ENCODE measurements around the gene POMC.
A peak's percentile ranks its signal among the peaks of the same experiment; 100 is the strongest.
"Not testable (repeated sequence)": the region's sequence is repeated elsewhere in the genome, so short reads cannot be mapped to it uniquely, and the experiment has no call there.

Gene POMC

GRCh38 chr2:25176541-25177181 is 8.3 kb upstream of the POMC start:
- DNase-seq, result no peak

DNA sequence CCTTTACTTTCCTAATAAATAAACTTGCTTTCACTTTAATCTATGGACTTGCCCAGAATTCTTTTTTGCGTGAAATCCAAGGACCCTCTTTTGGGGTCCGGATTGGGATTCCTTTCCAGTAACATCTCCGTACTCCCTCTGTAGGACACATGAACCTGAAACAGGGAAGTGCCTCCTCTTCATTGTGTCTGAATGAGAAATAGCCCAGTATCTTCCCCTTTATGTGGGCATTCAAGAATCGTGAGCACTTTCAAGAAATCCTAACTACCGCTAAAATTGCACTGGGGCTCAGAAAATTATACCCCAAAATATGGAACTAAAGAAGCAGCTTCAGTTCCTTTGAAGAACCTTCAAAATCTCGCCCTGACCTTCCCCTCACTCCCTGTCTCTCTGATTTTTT is 7.8 kb upstream of the POMC start:
- DNase-seq, result no peak

DNA sequence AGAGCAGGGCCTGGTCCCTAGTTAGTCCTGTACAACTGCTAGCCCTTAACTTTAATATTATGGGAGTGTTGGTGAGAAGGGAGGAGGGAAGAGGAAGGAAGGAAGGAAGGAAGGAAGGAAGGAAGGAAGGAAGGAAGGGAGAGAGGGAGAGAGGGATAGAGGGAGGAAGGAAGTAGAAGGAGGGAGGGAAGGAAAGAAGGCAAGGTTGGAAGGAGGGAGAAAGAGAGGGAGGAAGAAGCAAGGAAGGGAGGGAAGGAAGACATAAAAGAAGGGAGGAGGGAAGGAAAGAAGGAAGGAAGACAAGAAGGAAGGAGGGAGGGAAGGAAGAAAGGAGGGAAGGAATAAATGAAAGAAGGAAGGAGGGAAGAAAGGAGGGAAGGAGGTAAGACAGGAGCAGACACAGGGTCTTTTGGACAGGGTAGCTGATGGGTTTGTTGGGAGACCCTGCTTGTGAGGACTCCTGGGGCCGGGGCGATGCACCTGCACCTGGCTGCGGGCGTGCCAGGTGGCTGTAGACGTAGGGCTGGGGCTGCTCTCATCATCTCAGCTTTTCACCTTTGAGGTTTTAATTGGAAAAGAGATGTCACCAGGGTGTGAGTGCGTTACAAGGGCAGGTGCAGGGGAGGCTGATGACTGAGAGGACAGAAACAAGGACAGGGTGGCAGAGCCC is 5.9 kb upstream of the POMC start:
- no peak for DNase-seq

- no peak for DNase-seq
Observed at GRCh38 chr2:25173719-25174118, 5.3 kb upstream of the POMC start.

GRCh38 chr2:25170888-25171287 is 2.5 kb upstream of the POMC start:
- DNase-seq, result no peak

GRCh38 chr2:25169073-25169470 is 692 bp upstream of the POMC start:
- no peak for DNase-seq

DNA sequence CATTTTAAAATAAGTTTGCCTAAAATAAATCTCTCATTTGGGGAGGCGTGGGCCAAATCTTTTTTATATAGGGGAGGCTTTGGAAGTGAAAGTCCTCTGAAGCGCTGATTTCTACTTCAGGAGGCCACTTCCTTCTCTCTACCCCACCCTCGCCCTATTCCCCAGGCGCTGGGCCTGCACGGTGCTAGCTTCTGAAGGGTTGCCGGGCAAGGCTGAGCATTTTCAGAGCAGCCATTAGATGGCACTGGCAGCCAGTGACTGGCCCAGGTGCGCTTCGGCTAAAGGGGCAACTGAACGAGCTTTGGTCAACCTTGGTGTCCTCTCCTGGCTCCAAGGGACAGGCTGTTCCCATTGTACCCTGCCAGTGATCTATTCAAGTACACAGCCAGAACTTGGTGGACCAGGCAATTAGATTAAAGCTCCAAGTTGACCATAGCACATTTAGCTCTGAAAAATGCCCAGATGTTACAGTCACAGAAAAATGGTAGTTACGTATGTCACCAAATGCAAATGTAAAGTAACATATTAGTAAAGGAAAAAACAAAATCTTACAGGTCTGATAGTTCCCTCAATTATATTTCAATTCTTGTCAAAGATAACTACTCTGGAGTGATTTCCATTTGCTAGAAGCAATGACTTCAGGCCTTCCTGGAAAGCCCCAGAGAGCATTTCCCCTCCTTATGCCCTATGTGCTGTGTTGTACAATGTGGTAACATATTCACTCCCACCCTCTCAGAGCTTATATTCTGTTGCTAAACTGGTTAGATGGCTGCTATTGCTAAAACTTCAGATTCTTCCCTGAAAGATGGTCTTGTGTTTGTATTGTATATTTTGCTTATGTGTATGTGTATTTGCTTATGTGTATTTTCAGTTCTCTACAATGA is 2.1 kb downstream of the POMC start:
- no peak for DNase-seq

- no peak for DNase-seq
Observed at GRCh38 chr2:25164561-25164960, 3.8 kb downstream of the POMC start.

DNA sequence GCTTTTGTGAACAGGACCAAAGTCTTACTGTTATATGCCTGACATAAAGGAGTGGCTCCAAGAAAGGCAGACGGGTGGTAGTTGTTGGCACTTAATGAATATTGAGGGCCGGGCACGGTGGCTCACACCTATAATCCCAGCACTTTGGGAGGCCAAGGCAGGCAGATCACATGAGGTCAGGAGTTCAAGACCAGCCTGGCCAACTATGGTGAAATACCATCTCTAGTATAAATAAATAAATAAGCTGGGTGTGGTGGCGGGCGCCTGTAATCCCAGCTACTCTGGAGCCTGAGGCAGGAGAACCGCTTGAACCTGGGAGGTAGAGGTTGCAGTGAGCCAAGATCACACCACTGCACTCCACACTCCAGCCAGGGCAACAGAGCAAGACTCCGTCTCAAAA is 6.3 kb downstream of the POMC start:
- DNase-seq, result not testable (repeated sequence)

DNA sequence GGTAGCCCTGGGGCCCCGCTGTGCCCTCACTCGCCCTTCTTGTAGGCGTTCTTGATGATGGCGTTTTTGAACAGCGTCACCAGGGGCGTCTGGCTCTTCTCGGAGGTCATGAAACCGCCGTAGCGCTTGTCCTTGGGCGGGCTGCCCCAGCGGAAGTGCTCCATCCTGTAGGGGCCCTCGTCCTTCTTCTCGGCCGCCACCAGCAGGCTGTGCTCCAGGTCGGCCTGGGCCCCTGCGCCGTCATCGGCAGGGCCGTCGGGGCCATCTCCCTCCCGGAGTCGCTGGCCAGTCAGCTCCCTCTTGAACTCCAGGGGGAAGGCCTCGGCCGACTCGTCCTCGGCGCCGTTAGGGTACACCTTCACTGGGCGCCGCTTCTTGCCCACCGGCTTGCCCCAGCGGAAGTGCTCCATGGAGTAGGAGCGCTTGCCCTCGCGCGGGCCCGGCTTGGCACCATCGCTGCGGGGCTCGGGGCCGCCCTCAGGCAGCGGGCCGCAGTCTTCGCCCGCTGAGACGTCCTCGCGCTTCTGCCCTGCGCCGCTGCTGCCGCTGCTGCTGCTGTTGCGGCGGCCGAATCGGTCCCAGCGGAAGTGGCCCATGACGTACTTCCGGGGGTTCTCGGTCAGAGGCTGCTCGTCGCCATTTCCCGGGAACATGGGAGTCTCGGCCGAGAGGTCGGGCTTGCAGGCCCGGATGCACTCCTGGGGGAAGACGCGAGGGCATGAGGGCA is 7.2 kb downstream of the POMC start:
- peak; percentile 68 for DNase-seq

DNA sequence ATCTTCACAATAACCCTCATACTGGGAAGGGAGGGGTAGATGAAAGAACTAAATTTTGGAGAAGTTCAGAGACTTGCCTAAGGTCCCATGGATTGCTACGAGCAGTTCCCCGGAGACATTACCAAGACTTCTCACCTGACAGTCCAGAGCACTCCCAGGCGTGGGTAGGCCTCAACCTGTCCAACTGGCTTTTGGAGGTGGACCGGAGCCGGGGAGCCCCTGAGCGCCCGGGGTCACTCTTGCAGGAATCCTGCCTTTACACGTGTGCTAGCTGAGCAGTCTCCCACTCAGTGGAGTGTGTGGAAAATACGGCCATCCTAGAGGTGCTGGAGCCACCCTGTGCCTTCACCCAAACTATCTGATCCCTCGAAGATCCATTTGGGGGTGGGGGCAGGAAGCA is 8.0 kb downstream of the POMC start:
- DNase-seq, result no peak

DNA sequence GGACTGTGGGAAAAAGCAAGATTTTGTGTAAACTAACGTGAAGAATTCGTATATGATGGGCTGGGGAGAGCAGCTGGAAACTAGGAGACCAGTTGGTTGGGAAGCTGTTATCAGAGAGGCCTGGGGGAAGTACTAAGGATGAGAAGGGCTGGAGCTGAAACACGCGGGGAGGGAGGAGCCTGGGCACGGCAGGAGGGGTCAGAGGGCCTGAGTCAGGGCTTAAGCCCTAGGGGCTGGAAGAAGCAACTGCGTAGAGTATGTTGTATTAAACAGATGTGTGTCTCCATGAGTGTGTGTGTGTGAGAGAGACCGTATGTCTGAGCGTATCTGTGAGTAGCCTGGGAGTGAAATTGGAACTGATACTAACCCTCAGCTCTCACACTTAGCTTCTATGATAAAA is 8.4 kb downstream of the POMC start:
- DNase-seq, result peak; percentile 12

GRCh38 chr2:25158096-25158852 is 10.1 kb downstream of the POMC start:
- no peak for DNase-seq

DNA sequence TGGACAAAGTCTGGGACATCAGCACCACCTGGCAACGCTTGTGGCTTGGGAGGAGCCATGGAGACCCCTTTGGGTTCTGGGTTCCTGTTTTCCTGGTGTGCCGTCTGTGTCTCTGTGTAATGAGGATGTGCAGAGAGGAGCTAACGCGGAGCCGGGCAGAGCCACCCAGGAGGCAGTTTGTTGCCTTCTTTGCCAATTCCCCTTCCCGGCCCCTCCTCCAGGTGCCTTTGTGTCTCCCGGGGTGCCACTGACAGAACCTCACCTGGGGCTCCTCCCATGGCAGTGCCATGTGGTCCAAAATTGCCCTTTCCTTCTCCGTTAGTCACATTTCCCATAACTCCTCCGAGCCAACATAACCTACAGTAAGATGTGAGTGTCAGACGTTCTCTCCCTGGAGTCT is 13.0 kb downstream of the POMC start:
- DNase-seq, result no peak

DNA sequence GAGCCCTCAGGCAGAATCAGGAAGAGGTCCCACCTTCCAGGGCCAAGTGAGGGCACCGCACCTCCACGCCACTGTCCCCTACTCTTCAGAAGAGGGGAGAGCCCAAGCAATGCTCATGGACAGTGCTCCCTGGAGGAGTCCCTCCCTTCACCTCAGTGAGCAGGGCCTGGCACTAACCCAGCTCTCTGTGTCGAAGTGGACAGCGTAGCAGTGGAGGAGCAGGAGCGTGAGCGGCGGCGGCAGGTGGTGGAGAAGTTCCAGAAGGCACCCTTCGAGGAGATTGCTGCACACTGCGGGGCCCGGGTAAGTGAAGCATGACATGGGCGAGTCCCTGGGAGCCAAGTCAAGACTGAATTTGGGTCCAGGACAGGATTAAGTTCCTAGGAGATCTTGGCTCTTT is 16.7 kb downstream of the POMC start:
- no peak for DNase-seq

DNA sequence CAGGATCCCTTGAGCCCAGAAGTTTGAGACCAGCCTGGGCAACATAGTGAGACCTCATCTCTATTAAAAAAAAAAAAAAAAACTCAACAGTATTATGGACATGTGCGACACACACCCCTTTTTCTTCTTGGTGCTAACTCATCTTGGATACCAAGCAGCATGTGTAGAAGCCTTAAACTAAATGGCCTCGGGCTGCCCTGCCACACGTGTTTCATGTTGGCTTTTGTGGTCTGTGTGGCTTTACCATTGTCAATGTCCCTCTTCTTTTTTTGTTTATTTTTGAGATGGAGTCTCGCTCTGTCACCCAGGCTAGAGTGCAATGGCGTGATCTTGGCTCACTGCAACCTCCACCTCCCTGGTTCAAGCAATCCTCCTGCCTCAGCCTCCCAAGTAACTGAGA is 17.4 kb downstream of the POMC start:
- DNase-seq, result not testable (repeated sequence)

- no peak for DNase-seq
Observed at GRCh38 chr2:25149646-25150045, 18.7 kb downstream of the POMC start.

- DNase-seq, result no peak
Observed at GRCh38 chr2:25146896-25147295, 21.5 kb downstream of the POMC start.

GRCh38 chr2:25145803-25146202 is 22.6 kb downstream of the POMC start:
- no peak for DNase-seq

- no peak for DNase-seq
Observed at GRCh38 chr2:25141120-25141519, 27.3 kb downstream of the POMC start.

DNA sequence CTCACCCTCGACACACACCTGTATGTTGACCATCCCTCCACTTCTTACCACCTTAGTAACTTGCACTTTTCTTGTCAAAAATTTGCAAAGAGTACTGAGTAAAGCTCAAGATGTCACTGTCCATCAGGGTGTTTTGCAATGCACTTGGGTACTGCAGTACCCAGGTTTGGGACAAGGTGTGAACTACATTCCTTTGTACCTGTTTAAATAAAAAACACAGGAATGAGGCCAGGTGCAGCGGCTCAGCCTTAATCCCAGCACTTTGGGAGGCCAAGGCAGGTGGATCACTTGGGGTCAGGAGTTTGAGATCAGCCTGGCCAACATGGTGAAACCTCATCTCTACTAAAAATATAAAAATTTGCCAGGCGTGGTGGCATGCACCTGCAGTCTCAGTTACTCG is 27.8 kb downstream of the POMC start:
- not testable (repeated sequence) for DNase-seq

- DNase-seq, result no peak
Observed at GRCh38 chr2:25132693-25133092, 35.7 kb downstream of the POMC start.

- no peak for DNase-seq
Observed at GRCh38 chr2:25132299-25132635, 36.1 kb downstream of the POMC start.
